ENCODE measurements around the gene TRAPPC12. TPM values are rescaled to one million over a fixed set of nuclear protein-coding genes. Genes with fewer than 3 reads are reported as not detected.

TRAPPC12 gene
- total and polyA plus RNA-seq, 2 experiments from 2014 or later = 77.2 to 103 TPM

GRCh38 chr2:3340144-3340543 is 39.4 kb upstream of the TRAPPC12 start:
- Histone ChIP-seq H3K27ac (no peak overlapping the region), H3K4me3 (no peak overlapping the region), H3K36me3 (no peaks in the 10 kb centered on the region), H3K4me1 (ENCODE audit: low read depth) (no peaks in the 10 kb centered on the region), H3K27me3 (no peaks in the 10 kb centered on the region), H3K9me3 (ENCODE audit: low read depth) (no peaks in the 10 kb centered on the region)
- TF ChIP-seq CTCF (IDR thresholded peaks at IDR 0.05; ENCODE audit: low read depth, low read length) = no peak
- no peak for DNase-seq (ENCODE audit: low read depth in 1 of 2, low spot score in 1 of 2)

GRCh38 chr2:3341336-3341735 is 38.2 kb upstream of the TRAPPC12 start:
- no peak for DNase-seq (ENCODE audit: low read depth in 1 of 2, low spot score in 1 of 2)
- H3K36me3 ChIP-seq = no peaks in the 10 kb centered on the region
- no peak for TF ChIP-seq CTCF (IDR thresholded peaks at IDR 0.05; ENCODE audit: low read depth, low read length)
- no peaks in the 10 kb centered on the region for H3K27me3 ChIP-seq
- no peak overlapping the region for H3K4me3 ChIP-seq
- H3K27ac ChIP-seq = no peak overlapping the region
- H3K4me1 ChIP-seq (ENCODE audit: low read depth) = no peaks in the 10 kb centered on the region
- H3K9me3 ChIP-seq (ENCODE audit: low read depth) = no peaks in the 10 kb centered on the region

GRCh38 chr2:3342324-3342723 is 37.2 kb upstream of the TRAPPC12 start:
- Histone ChIP-seq H3K27ac (no peak overlapping the region), H3K9me3 (ENCODE audit: low read depth) (no peaks in the 10 kb centered on the region), H3K36me3 (no peaks in the 10 kb centered on the region), H3K4me3 (no peak overlapping the region), H3K27me3 (no peaks in the 10 kb centered on the region), H3K4me1 (ENCODE audit: low read depth) (no peaks in the 10 kb centered on the region)
- DNase-seq (ENCODE audit: low read depth in 1 of 2, low spot score in 1 of 2) = no peak
- TF ChIP-seq CTCF (IDR thresholded peaks at IDR 0.05; ENCODE audit: low read depth, low read length) = no peak

- H3K9me3 ChIP-seq (ENCODE audit: low read depth) = no peaks in the 10 kb centered on the region
- H3K4me1 ChIP-seq (ENCODE audit: low read depth) = no peaks in the 10 kb centered on the region
- TF ChIP-seq CTCF (IDR thresholded peaks at IDR 0.05; ENCODE audit: low read depth, low read length) = no peak
- no peaks in the 10 kb centered on the region for H3K36me3 ChIP-seq
- no peak for DNase-seq (ENCODE audit: low read depth in 1 of 2, low spot score in 1 of 2)
- H3K27me3 ChIP-seq = no peaks in the 10 kb centered on the region
- H3K4me3 ChIP-seq = no peak overlapping the region
- no peak overlapping the region for H3K27ac ChIP-seq
These were observed 36.5 kb upstream of the TRAPPC12 start for GRCh38 chr2:3343012-3343411.

- H3K27me3 ChIP-seq = no peaks in the 10 kb centered on the region
- no peak overlapping the region for H3K27ac ChIP-seq
- H3K36me3 ChIP-seq = no peaks in the 10 kb centered on the region
- H3K4me3 ChIP-seq = no peak overlapping the region
- no peaks in the 10 kb centered on the region for H3K9me3 ChIP-seq (ENCODE audit: low read depth)
- no peak for TF ChIP-seq CTCF (IDR thresholded peaks at IDR 0.05; ENCODE audit: low read depth, low read length)
- no peak for DNase-seq (ENCODE audit: low read depth in 1 of 2, low spot score in 1 of 2)
- H3K4me1 ChIP-seq (ENCODE audit: low read depth) = no peaks in the 10 kb centered on the region
These were observed 34.6 kb upstream of the TRAPPC12 start for GRCh38 chr2:3344897-3345296.

- Histone ChIP-seq H3K36me3 (no peaks in the 10 kb centered on the region), H3K27me3 (no peaks in the 10 kb centered on the region), H3K4me1 (ENCODE audit: low read depth) (no peaks in the 10 kb centered on the region), H3K4me3 (no peak overlapping the region), H3K9me3 (ENCODE audit: low read depth) (no peaks in the 10 kb centered on the region), H3K27ac (no peak overlapping the region)
- DNase-seq (ENCODE audit: low read depth in 1 of 2, low spot score in 1 of 2) = no peak
- no peak for TF ChIP-seq CTCF (IDR thresholded peaks at IDR 0.05; ENCODE audit: low read depth, low read length)
These were observed 33.9 kb upstream of the TRAPPC12 start for GRCh38 chr2:3345621-3346020.
